SK-N-SH (cell line): ENCODE results near the gene CLCN6.
A peak's percentile ranks its signal among the peaks of the same experiment; 100 is the strongest.
"Not testable (repeated sequence)": the region's sequence is repeated elsewhere in the genome, so short reads cannot be mapped to it uniquely, and the experiment has no call there.

ENCODE experiments used
- EP300 ChIP-seq, 2 experiments: IDR thresholded peaks; 2 replicates each; pipeline versions ENCODE4 v1.4.0 to v1.6.1; 2012; ENCODE audit warnings: borderline replicate concordance in 1 of 2, low read depth in 1 of 2, low read length in 1 of 2
- EZH2phosphoT487 ChIP-seq: fragments of 200-600 bp; sonication (generic); IDR thresholded peaks from 2 replicates; pipeline ENCODE4 v1.6.1; 2017; ENCODE audit warnings: low read depth, mixed run types, mild to moderate bottlenecking, antibody characterized with exemption, moderate library complexity, borderline replicate concordance
- GABPA ChIP-seq: IDR thresholded peaks from 2 replicates; pipeline ENCODE4 v1.4.0; 2012; ENCODE audit warnings: low read depth, mild to moderate bottlenecking
- JUND ChIP-seq: IDR thresholded peaks from 2 replicates; pipeline ENCODE4 v1.4.0; 2012
- POLR2AphosphoS5 ChIP-seq: IDR thresholded peaks from 2 replicates; pipeline ENCODE4 v1.6.1; 2012; ENCODE audit warnings: low read depth, low read length
- TAF1 ChIP-seq: IDR thresholded peaks from 2 replicates; pipeline ENCODE4 v1.6.1; 2012; ENCODE audit warnings: low read depth, mild to moderate bottlenecking, low read length, moderate library complexity, borderline replicate concordance
- TCF12 ChIP-seq: IDR thresholded peaks from 2 replicates; pipeline ENCODE4 v1.4.0; 2012
- TF ChIP-seq, protein P1 (sequence below): fragments of 200-600 bp; sonication (generic); IDR thresholded peaks from 2 replicates; pipeline ENCODE4 v1.6.1; 2017; ENCODE audit warnings: antibody characterized with exemption, mild to moderate bottlenecking, moderate library complexity
- TF ChIP-seq, protein P2 (sequence below): IDR thresholded peaks from 2 replicates; pipeline ENCODE4 v1.4.0; 2012; ENCODE audit warnings: low read depth, borderline replicate concordance
- TF ChIP-seq, protein P3 (sequence below): IDR thresholded peaks from 2 replicates; pipeline ENCODE4 v1.4.0; 2012; ENCODE audit warnings: low read depth
- TF ChIP-seq, protein P4 (sequence below): fragments of 150-350 bp; IDR thresholded peaks from 2 replicates; pipeline ENCODE4 v1.6.1; 2016; ENCODE audit warnings: mild to moderate bottlenecking, low read depth, low read length
- TF ChIP-seq, protein P5 (sequence below): fragments of 150-350 bp; IDR thresholded peaks from 2 replicates; pipeline ENCODE4 v1.6.1; 2017; ENCODE audit warnings: antibody characterized with exemption, low read length, low read depth, borderline replicate concordance

DNA sequence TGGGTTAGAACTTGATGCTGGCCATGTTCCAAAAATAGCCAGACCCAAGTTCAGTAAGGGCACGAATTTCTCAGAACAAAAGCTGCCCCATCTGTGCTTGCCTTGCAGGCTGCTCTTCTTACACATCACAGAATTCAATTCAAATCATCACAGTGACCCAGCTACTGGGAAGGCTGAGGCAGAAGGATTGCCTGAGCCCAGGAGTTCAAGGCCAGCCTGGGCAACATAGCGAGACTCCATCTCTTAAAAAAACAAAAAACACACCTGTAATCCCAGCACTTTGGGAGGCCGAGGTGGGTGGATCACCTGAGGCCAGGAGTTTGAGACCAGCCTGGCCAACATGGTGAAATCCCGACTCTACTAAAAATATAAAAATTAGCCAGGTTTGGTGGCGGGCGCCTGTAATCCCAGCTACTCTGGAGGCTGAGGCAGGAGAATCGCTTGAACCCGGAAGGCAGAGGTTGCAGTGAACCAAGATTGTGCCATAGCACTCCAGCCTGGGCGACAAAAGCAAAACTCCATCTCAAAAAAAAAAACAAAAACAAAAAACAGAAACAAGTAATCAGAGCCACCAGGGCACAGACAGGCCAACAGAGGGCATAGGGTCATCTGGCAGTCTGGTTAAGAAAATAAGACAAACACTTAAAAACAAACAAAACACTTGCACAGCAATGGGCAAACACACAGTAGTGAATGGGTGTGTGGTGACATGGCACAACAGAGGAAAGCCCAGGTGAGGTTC is 1.9 kb upstream of the CLCN6 start:
- not testable (repeated sequence) for TF ChIP-seq JUND, POLR2AphosphoS5, EZH2phosphoT487, TCF12, GABPA, TAF1
- TF ChIP-seq, protein P1, sequence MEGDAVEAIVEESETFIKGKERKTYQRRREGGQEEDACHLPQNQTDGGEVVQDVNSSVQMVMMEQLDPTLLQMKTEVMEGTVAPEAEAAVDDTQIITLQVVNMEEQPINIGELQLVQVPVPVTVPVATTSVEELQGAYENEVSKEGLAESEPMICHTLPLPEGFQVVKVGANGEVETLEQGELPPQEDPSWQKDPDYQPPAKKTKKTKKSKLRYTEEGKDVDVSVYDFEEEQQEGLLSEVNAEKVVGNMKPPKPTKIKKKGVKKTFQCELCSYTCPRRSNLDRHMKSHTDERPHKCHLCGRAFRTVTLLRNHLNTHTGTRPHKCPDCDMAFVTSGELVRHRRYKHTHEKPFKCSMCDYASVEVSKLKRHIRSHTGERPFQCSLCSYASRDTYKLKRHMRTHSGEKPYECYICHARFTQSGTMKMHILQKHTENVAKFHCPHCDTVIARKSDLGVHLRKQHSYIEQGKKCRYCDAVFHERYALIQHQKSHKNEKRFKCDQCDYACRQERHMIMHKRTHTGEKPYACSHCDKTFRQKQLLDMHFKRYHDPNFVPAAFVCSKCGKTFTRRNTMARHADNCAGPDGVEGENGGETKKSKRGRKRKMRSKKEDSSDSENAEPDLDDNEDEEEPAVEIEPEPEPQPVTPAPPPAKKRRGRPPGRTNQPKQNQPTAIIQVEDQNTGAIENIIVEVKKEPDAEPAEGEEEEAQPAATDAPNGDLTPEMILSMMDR, result not testable (repeated sequence)
- TF ChIP-seq, protein P2, sequence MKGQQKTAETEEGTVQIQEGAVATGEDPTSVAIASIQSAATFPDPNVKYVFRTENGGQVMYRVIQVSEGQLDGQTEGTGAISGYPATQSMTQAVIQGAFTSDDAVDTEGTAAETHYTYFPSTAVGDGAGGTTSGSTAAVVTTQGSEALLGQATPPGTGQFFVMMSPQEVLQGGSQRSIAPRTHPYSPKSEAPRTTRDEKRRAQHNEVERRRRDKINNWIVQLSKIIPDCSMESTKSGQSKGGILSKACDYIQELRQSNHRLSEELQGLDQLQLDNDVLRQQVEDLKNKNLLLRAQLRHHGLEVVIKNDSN, result not testable (repeated sequence)
- TF ChIP-seq, protein P3, sequence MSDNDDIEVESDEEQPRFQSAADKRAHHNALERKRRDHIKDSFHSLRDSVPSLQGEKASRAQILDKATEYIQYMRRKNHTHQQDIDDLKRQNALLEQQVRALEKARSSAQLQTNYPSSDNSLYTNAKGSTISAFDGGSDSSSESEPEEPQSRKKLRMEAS, result not testable (repeated sequence)
- TF ChIP-seq, protein P4, sequence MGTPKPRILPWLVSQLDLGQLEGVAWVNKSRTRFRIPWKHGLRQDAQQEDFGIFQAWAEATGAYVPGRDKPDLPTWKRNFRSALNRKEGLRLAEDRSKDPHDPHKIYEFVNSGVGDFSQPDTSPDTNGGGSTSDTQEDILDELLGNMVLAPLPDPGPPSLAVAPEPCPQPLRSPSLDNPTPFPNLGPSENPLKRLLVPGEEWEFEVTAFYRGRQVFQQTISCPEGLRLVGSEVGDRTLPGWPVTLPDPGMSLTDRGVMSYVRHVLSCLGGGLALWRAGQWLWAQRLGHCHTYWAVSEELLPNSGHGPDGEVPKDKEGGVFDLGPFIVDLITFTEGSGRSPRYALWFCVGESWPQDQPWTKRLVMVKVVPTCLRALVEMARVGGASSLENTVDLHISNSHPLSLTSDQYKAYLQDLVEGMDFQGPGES, result not testable (repeated sequence)
- TF ChIP-seq, protein P5, sequence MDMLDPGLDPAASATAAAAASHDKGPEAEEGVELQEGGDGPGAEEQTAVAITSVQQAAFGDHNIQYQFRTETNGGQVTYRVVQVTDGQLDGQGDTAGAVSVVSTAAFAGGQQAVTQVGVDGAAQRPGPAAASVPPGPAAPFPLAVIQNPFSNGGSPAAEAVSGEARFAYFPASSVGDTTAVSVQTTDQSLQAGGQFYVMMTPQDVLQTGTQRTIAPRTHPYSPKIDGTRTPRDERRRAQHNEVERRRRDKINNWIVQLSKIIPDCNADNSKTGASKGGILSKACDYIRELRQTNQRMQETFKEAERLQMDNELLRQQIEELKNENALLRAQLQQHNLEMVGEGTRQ, result not testable (repeated sequence)
- 0 out of 4 replicates have a peak, but pooled peaks of 1 of the 2 experiments have one; percentile 2 for TF ChIP-seq EP300 (IDR thresholded peaks at IDR 0.05; ENCODE audit: borderline replicate concordance in 1 of 2, low read depth in 1 of 2, low read length in 1 of 2)
